ENCODE results near the gene BBS1. TPM values are rescaled to one million over a fixed set of nuclear protein-coding genes. Genes with fewer than 3 reads are reported as not detected.
A peak's percentile ranks its signal among the peaks of the same experiment; 100 is the strongest.
"Not testable (repeated sequence)": the region's sequence is repeated elsewhere in the genome, so short reads cannot be mapped to it uniquely, and the experiment has no call there.

BBS1 gene
- polyA plus RNA-seq, 2 of the 4 experiments (the other 2 are of a cell fraction) = 12.5 TPM

DNA sequence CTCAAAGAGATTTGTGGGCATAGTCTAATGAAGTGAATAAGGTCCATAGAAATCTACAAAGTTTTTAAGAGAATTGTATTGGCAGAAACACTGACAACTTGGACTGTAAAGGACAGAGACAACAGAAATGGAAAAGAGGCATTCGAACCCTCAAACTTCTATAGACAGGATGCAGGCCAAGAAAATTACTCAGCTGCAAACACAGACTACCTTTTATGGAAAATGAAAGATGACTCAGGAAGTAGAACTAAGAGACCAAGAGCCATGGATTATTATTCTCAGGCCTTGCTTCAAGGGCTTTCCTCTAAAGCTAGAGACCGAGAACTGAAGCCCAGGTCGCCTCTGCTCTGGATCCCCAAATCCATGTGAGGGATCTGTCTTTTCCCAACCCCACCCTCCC is 47.5 kb upstream of the BBS1 start:
- Histone ChIP-seq H3K4me2 (no peak overlapping the region), H3K9me3 (peaks cover 5% of the 10 kb centered on the region), H3K27ac (no peak overlapping the region), H3K4me3 (no peak overlapping the region), H3K4me1 (peaks cover 9% of the 10 kb centered on the region)
- no peak for DNase-seq (ENCODE audit: low read depth in 1 of 2, low spot score in 1 of 2)
- FAIRE-seq = no peak
- WGBS (ENCODE audit: missing lambda C conversion rate) = 47% methylated on average over 3 of the region's 3 CpGs
- TF ChIP-seq ESRRA (IDR thresholded peaks at IDR 0.05; ENCODE audit: borderline replicate concordance, low read length) = no peak
- ATAC-seq = no peak
- POLR2A ChIA-PET = no interaction called here
- CTCF ChIA-PET = interaction anchor here (0.9 to 3.6 kb wide), 5 partner anchors 16 to 72 kb away, joined by 3 to 15 read pairs (median 3); partner anchors contain the start of gene MRPL11

DNA sequence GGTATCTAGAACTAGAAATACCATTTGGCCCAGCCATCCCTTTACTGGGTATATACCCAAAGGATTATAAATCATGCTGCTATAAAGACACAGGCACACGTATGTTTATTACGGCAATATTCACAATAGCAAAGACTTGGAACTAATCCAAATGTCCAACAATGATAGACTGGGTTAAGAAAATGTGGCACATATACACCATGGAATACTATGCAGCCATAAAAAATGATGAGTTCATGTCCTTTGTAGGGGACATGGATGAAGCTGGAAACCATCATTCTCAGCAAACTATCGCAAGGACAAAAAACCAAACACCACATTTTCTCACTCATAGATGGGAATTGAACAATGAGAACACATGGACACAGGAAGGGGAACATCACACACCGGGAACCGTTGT is 46.3 kb upstream of the BBS1 start:
- H3K4me2 ChIP-seq; ATAC-seq; DNase-seq (ENCODE audit: low read depth in 1 of 2, low spot score in 1 of 2); H3K4me3 ChIP-seq; H3K27ac ChIP-seq; H3K9me3 ChIP-seq; POLR2A ChIA-PET; FAIRE-seq: not testable (repeated sequence)
- CTCF ChIA-PET = interaction anchor here (1.1 to 3.6 kb wide), 4 partner anchors 15 to 34 kb away, joined by 3 to 15 read pairs (median 7); partner anchors contain the start of gene MRPL11
- H3K4me1 ChIP-seq = peaks cover 10% of the 10 kb centered on the region
- WGBS (ENCODE audit: missing lambda C conversion rate) = 76% methylated on average over 5 of the region's 5 CpGs

DNA sequence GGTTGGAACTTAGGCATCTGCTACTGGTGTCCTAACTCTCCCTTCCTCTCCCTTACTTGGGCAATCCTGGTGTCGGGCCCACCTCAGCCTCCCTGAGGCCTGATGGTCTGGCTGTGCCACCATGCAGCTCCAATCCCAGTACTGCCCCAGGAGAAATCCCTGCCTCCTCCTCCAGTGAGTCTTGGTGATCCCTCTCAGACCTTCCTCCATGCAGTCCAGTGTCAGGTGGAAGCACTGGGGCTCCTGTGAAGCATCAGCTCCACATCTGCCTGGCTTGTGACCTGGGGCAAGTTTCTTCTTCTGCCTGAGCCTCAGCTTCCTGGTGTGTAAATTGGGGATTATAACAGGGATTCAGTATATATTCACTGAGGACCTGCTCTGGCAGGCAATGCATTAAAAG is 45.5 kb upstream of the BBS1 start:
- POLR2A ChIA-PET = interaction anchor here (3.9 kb wide), 1 partner anchor 15 kb away, joined by 47 read pairs; the partner anchor contains the start of gene DPP3
- CTCF ChIA-PET = interaction anchor here (0.9 to 1.4 kb wide), 5 partner anchors 14 to 57 kb away, joined by 3 to 8 read pairs (median 4); no protein-coding TSS in a partner anchor
- DNase-seq (ENCODE audit: low read depth in 1 of 2, low spot score in 1 of 2) (no peak), FAIRE-seq (no peak), ATAC-seq (no peak)
- Histone ChIP-seq H3K4me1 (peaks cover 10% of the 10 kb centered on the region), H3K9me3 (peaks cover 5% of the 10 kb centered on the region), H3K4me2 (no peak overlapping the region), H3K27ac (no peak overlapping the region), H3K4me3 (no peak overlapping the region)
- TF ChIP-seq, protein P1, sequence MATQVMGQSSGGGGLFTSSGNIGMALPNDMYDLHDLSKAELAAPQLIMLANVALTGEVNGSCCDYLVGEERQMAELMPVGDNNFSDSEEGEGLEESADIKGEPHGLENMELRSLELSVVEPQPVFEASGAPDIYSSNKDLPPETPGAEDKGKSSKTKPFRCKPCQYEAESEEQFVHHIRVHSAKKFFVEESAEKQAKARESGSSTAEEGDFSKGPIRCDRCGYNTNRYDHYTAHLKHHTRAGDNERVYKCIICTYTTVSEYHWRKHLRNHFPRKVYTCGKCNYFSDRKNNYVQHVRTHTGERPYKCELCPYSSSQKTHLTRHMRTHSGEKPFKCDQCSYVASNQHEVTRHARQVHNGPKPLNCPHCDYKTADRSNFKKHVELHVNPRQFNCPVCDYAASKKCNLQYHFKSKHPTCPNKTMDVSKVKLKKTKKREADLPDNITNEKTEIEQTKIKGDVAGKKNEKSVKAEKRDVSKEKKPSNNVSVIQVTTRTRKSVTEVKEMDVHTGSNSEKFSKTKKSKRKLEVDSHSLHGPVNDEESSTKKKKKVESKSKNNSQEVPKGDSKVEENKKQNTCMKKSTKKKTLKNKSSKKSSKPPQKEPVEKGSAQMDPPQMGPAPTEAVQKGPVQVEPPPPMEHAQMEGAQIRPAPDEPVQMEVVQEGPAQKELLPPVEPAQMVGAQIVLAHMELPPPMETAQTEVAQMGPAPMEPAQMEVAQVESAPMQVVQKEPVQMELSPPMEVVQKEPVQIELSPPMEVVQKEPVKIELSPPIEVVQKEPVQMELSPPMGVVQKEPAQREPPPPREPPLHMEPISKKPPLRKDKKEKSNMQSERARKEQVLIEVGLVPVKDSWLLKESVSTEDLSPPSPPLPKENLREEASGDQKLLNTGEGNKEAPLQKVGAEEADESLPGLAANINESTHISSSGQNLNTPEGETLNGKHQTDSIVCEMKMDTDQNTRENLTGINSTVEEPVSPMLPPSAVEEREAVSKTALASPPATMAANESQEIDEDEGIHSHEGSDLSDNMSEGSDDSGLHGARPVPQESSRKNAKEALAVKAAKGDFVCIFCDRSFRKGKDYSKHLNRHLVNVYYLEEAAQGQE (IDR thresholded peaks at IDR 0.05) = no peak
- TF ChIP-seq NPAS2 (CRISPR knock-in tag; IDR thresholded peaks at IDR 0.05; ENCODE audit: borderline replicate concordance) (no peak), MAFK (IDR thresholded peaks at IDR 0.05; ENCODE audit: partially characterized antibody) (no peak), KDM1A (IDR thresholded peaks at IDR 0.05; ENCODE audit: low read depth) (no peak), ZSCAN20 (CRISPR knock-in tag; IDR thresholded peaks at IDR 0.05) (no peak), HDAC2 (IDR thresholded peaks at IDR 0.05) (no peak)
- 100% methylated on average over 1 of the region's 1 CpG for WGBS (ENCODE audit: missing lambda C conversion rate)

DNA sequence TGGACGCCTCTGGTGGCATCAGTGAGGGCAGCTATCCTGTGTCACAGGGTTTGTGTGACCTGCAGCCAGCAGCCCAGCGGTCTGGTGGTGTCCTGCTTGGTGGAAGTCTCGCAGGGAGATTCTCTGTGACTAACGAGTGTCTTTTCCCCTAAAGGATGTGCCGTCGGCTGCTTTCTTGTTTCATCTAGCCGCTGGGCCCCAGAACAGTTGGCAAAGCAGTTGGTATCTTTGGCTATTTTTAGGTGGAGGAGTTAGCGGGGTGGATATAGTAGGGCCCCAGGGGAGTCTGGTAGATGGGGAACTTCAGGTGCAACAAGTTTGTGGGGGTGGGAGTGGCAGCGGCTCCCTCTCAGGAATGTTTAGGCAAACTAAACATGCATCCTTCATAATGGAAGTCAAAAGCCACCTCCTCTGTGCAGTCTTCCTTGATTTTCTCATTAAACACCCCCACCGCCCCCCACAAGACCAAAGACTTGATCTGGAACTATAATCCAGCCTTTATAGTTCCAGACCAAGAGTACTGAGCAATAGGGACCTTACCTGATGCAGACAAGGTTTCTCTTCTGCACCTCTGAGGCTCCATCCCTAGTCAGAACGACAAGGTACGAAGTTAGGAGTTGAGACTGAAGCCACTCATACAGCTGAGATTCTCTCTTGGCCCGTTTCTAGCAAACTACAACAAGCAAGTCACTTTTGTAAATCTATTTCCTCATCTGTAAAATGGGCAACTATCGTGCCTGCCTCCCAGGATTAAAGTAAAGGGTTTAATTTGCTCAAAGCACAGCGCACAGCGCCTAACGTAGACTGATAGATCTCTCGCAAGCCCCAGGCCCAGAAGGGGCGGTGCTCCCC is 44.8 kb upstream of the BBS1 start:
- 83% methylated on average over 19 of the region's 19 CpGs for WGBS (ENCODE audit: missing lambda C conversion rate)
- ATAC-seq = no peak
- CTCF ChIA-PET = interaction anchor here (0.7 to 2.9 kb wide), 10 partner anchors 13 to 58 kb away, joined by 3 to 14 read pairs (median 4); partner anchors contain the start of genes DPP3 and MRPL11

More for the DNA sequence above, 44.8 kb upstream of the BBS1 start:
- peaks cover 10% of the 10 kb centered on the region for H3K4me1 ChIP-seq
- H3K27ac ChIP-seq = peak overlapping the region; percentile 76 to 95; a peak in 5 of 6 replicates
- H3K9me3 ChIP-seq = peaks cover 5% of the 10 kb centered on the region
- TF ChIP-seq POLR2A (IDR thresholded peaks at IDR 0.05; ENCODE audit: low read length) (no peak), ZFP36 (IDR thresholded peaks at IDR 0.05; ENCODE audit: borderline replicate concordance, partially characterized antibody) (peak; percentile 76)
- POLR2A ChIA-PET = interaction anchor here (1.0 to 3.9 kb wide), 4 partner anchors 14 to 80 kb away, joined by 3 to 47 read pairs (median 12); partner anchors contain the start of genes DPP3, MRPL11 and ZDHHC24
- FAIRE-seq (no peak), DNase-seq (ENCODE audit: low read depth in 1 of 2, low spot score in 1 of 2) (no peak)
- peak overlapping the region; percentile 93 for H3K4me2 ChIP-seq
- peak overlapping the region; percentile 72 for H3K4me3 ChIP-seq
